Right ventricle myocardium inferior (tissue), 1 donor: ENCODE results near the gene CPNE4. TPM values are rescaled to one million over a fixed set of nuclear protein-coding genes. Genes with fewer than 3 reads are reported as not detected.
"Not testable (repeated sequence)": the region's sequence is repeated elsewhere in the genome, so short reads cannot be mapped to it uniquely, and the experiment has no call there.

Experiments used
- ATAC-seq: fragments of 200-7000 bp; cut with Tn5 transposase; one replicate; pipeline ENCODE4 v1.9.1; 2020; ENCODE audit warnings: mild to moderate bottlenecking, moderate library complexity
- DNase-seq: peaks from one replicate; pipeline ENCODE4 v3.0.0; 2021; ENCODE audit errors: missing footprints
- intact Hi-C: fragments of 100-400 bp; cut with DNase I; formaldehyde crosslinking; loops from one replicate; pipeline ENCODE4 v1.11.0; 2022
- total RNA-seq: library from RNA; stranded (reverse); fragmentation: NEBNext Ultra II Directional; extraction: Animal tissue kit (Norgen Biotek cat#: 25700); gene quantifications from one replicate; pipeline ENCODE4 v1.2.1, GENCODE V29; 2021
- donor health status: DM: no; HTN: yes; CAD: no; lungs with severe emphysema.

Gene CPNE4
- total RNA-seq, 1 donor from 2014 or later: 41.0 TPM

DNA sequence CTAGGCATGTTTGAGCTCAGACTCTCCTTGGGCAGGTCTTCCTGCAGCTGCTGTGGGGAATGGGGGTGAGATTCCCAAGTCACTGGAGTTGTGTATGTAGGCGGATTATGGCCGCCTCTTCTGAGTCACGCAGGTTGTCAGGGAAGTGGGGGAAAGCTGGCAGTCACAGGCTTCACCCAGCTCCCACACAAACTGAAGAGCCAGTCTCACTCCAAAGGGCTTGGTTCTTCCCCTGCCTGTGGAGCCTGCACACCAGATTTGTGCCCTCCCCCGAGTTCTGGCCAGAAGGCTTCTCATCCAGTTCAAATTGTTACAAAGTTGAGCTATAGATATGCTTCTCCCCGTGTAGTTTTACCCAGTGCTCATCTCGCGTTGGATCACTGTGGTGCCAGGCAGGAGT, 53.5 kb downstream of the CPNE4 start:
- intact Hi-C loops: no loop called here
- ATAC-seq (no peak), DNase-seq (no peak)

DNA sequence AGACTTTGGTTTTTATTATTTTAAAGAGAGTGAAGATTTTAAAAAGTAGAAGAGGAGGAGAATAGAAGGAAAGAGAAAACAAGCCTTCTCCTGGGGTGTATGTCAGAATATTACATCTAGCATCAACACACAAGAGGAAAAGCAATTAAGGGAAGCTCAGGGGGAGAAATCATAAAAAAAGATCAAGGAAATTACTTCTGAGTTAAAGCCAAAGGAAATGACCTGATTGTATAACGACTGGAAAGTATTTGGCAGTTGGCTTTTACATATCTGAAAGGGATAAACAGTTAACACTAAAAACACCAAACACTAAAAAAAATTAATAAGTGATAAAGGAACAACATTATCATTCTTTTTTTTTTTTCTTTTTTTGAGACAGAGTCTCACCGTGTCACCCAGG, 58.4 kb downstream of the CPNE4 start:
- intact Hi-C loops: no loop called here
- DNase-seq (no peak), ATAC-seq (no peak)

DNA sequence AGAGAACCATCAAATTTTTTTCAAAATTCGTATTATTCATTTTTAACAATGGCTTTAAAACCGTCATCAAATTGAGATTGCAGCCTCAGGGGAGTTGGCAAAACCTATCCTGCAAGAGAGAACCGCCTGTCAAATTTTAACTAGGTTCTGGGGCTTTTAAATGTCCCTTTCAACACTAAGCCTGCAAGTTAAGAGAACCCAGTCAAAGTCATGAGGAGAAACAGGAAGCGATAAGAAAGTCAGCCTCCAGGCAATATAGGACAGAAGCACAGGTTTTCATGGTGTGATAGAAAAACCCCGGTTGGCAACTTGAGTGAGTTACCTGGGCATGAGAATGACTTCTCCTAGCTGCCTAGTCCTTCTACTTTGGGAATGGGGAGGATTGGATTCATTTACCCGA, 59.8 kb downstream of the CPNE4 start:
- intact Hi-C loops: no loop called here
- DNase-seq (no peak), ATAC-seq (no peak)

DNA sequence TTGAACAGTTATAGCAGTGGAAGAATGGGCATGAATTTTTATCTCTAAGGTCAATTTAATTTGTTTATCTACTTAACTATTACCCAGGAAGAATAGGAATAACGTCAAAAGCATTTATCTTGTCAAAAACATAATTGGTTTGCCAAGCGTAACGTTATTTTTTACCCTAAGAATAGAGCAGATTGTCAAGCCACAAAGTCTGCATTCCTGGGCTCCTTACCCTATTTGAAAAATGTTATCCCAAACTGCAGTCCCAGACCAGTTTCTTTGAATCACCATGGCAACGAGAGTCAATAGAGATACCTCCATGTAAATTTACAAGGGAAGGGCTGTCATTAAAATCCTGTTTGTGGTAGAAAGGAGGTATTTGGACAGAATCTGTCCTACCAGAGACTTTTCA, 61.1 kb downstream of the CPNE4 start:
- intact Hi-C loops: no loop called here

DNA sequence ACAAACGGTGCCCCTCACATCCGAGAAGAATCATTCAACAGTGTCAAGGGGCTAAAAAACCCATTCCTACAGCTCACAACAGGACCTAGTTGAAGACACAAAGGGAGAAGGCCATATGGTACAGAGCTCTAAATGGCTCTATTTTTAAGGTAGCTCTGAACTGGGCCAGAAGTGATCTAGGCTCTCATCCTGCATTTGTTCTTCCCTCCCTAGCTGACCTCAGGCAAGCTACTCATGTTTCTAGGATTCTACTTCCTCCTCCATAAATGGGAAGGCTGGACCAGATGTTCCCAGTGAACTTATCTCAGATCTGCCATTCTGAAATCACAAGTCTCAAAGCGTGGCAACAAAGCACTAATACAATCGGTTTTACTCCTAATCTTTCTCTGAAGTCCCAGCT, 62.3 kb downstream of the CPNE4 start:
- ATAC-seq: no peak
- DNase-seq: no peak
- intact Hi-C loops: no loop called here

More for the DNA sequence above, 61.1 kb downstream of the CPNE4 start:
- no peak for ATAC-seq
- DNase-seq: no peak

DNA sequence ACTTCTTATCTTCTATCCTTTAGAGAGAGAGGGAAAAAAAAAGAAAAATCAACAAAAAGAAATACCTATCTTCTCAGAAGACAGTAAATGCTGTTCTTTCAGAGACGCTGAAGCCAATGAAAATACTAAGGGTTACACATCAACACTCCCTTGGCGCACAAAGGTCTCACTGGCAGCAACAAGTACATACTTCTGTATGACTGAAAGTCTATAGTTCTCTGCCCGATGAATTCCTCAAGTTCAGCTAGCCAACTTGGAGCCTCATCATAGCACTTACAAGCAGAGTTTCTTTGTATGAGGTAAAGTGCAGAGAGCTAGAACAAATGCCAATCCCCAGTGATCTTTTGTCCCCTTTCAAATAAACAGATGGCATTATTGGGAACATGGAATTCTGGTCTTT, 62.7 kb downstream of the CPNE4 start:
- ATAC-seq: no peak
- intact Hi-C loops: no loop called here
- no peak for DNase-seq

DNA sequence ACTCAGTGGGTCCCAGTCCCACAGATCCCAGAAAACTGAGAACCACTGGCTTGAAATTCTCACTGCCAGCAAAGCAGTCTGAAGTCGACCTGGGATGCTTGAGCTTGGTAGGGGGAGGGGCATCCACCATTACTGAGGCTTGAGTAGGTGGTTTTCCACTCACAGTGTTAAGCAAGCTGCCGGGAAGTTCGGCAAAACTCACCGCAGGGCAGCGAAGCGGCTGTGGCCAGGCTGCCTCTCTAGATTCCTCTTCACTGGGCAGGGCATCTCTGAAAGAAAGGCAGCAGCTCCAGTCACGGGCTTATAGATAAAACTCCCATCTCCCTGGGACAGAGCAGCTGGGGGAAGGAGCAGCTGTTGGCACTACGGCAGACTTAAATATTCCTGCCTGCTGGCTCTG, 71.4 kb downstream of the CPNE4 start:
- DNase-seq, ATAC-seq, intact Hi-C loops: not testable (repeated sequence)

DNA sequence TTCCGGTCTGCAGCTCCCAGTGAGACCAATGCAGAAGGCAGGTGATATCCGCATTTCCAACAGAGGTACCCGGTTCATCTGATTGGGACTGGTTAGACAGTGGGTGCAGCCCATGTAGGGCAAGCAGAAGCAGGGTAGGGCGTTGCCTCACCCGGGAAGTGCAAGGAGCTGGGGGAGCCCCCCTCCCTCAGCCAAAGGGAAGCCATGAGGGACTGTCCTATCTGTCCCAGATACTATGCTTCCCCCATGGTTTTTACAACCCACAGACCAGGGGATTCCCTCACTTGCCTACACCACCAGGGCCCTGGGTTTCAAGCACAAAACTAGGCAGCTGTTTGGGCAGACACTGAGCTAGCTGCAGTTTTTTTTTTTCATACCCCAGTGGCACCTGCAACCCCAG, 71.8 kb downstream of the CPNE4 start:
- intact Hi-C loops: no loop called here
- DNase-seq (no peak), ATAC-seq (no peak)

DNA sequence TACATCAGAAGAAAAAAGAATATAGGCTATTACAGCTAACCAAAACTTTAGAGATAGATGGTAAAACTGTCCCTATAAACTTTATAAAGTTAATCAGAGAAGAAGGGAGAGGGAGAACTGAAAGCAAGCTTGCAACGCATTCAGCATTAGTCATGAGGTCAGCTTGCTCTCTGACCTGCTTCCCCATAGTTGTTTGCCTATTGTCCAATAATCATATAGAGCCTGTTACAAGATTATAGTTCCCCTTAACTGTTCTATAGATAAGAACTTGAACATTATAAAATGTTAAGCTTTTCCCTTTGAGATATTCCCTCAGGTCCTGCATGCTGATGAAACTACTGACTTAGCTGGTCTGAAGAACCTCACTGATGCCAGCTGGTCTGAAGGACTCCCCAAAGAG, 74.5 kb downstream of the CPNE4 start:
- intact Hi-C loops: no loop called here
- DNase-seq (no peak), ATAC-seq (no peak)

DNA sequence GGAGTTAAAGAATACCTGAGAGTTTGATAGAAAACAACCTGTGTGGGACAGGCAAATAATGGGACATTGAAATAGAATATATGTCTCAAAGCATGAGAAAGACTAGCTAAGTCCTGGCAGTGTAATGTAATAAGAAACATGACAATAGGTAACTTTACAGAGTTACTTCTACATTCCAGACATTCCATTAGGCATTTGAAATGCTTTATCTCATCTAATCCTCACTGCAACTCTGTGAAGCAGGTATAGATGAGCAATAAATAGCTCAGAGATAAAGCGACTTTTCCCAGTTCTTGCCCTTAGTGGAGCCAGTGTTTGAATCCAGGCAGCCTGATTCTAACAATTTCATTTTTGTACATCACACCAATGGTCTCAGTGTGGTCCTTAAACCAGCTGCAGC, 76.8 kb downstream of the CPNE4 start:
- ATAC-seq (no peak), DNase-seq (no peak)
- intact Hi-C loops: no loop called here

DNA sequence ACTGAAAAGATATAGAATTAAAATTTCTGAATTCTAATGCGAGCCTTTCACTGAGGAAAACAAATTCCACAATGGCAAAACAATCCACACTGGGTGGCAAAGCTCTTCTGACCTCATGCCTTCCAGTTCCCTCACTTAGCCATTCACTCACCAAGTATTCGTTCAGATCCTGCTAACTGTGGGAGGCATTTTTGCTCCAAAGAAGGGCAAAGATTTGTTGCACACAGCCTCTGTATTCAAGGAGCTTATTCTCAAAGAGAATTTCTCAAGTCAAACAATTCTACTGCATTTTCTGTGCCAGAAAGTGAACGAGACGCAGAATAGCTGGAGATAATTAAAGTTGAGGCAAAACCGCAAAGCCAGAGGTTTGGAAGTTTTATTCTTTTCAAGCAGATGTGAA, 77.3 kb downstream of the CPNE4 start:
- intact Hi-C loops: no loop called here
- no peak for DNase-seq
- no peak for ATAC-seq

DNA sequence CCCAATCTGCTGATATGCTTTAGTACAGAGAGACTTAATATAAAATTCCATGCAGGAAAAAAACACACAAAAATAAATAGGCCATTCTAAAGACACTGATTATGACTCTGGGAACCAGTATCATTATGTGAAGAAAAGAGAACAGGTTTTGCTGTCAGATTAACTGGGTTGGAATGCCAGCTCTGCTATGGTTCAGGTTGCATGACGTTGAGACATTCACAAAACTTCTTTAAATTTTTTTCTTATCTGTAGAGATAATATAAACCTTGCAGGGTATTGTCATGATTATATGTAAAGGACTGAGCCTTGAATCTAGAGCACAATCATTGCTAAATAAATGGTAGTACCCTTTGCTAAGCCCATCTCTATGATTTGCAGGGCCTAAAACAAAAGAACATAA, 86.0 kb downstream of the CPNE4 start:
- no peak for DNase-seq
- intact Hi-C loops: no loop called here
- ATAC-seq: no peak

DNA sequence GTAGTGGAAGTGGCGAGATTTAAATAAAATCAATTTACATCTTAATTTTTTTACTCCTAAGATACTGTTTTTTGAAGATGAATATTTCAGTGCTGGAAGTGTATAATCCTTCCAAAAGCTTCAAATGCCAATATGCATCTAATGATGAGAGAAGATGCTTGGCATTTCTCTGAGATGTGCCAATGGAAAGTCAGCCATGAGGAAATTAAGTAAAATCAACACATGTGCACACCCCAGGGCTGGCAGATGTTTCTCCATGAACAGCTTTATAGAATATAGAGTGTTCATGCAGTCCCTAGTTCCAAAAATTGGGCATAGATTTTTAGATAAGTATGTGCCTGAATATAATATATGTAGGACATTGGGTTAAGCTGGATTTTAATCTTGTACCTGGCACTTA, 90.1 kb downstream of the CPNE4 start:
- no peak for DNase-seq
- intact Hi-C loops: no loop called here
- no peak for ATAC-seq

DNA sequence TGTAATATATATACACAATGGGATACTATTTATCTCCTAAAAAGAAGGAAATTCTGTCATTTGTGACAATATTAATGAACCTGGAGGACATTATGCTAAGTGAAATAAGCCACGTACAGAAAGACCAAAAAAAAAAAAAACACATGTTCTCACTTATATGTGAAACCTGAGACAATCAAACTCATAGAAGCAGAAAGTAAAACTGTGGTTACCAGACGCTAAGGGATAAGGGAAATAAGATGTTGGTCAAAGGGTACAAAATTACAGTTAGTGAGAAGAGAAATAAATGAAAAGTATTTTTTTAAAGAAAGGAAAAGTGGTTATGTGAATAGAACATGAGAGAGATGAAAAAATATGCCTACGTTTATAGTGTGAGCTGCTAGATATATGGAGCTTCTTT, 101.1 kb downstream of the CPNE4 start:
- intact Hi-C loops: no loop called here
- no peak for DNase-seq
- no peak for ATAC-seq

DNA sequence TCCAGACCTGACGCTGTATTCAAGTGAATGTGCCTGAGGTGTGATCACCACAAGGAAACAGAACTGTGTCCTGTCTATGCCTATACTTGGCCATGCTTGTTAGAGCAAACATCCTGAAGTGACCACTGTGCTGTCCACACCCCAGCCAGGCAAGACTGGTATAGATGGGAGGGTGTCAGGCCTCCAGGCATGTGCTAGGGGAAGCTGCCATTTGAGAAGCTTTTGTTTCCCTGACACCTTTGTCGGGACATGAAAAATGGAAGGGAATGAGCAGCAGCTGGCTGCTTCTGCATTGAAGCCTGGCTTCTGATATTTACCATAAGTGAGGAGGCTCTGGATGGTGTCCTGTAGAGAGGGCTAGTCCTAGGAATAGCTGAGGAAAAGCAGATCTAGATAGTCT, 106.2 kb downstream of the CPNE4 start:
- no peak for DNase-seq
- intact Hi-C loops: no loop called here
- no peak for ATAC-seq

DNA sequence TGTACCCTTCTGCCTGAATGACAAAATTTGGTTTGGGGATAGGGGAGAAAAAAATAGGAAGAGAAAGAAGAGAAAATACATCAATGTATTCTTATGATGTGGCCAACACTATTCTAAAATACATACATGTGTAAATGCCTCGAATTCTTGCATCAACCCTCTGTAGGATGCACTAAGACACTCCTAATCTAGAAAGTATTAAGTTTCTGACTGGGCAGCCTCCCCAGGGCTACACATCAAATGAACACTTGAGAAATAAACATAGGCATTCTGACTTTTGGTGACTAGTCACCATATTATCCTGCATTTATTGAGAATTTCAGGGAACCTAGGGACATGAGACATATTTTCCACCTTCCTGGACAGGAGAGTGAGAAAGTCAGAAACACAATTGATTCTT, 109.2 kb downstream of the CPNE4 start:
- no peak for DNase-seq
- intact Hi-C loops: no loop called here
- ATAC-seq: no peak

DNA sequence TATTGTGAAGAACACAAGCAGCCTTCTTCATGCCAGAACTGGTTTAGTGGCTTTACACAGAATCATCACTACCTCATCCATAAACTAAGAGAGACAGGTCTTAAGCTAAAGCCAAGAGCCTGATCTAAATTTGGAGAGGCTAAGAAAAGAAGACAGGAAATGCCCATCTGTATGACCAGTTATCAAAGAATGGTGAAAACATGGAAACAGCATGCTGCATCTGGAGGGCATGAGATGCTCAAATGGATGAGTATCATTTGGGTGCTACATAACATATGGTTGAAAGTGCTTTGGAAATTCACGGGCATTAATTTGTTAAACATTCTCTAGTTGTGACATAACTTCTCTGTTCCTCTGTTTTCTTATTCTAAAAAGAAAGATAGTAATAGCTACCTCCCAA, 112.5 kb downstream of the CPNE4 start:
- intact Hi-C loops: no loop called here
- no peak for DNase-seq
- no peak for ATAC-seq

DNA sequence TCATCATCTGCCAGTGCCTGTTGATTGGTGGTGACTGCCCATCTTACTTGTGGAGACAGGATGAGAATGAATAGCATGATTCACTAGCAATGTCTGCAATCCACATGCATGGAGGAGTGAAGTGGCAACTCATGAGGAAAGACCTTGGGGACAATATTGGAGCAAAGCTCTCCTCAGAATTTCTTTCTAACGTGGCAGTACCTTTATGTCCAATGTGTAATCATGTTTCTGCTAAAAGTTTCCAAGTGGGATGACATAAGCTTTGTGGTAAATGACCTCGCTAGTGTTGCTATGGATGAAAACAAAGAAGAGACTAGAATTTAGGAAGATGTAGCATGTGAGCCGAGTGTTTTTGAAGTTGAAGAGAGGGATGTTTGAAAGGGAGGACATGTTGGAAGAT, 117.8 kb downstream of the CPNE4 start:
- intact Hi-C loops: no loop called here
- DNase-seq (no peak), ATAC-seq (no peak)

DNA sequence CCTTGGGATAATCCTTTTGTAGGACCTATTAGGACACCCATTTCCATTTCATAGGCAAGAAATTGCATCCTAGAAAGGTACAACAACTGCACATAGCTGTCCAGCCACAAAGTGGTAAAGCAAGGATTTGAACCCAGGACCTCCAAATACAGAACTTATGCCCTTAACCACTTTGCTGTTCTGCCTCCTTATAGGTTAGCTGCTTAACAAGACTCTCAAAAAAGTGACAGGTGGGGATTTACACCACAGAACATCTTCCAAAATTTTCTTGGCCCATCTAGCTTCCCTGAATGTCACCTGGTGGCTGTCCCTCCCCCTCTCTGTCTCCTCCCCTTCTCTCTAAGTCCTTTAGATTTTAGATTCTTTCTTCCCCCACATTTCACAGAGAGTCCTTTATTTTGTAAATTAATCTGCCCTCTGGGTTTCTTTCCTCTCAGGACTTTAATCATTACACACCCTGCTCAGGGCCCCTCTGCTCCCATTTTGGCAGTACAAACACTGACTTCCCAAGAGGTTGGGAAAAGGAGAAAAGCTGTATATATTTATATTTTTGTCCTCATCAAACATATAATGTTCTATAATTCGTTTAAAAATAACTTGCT, 120.6 kb downstream of the CPNE4 start:
- intact Hi-C loops: no loop called here
- ATAC-seq: no peak
- DNase-seq: no peak

DNA sequence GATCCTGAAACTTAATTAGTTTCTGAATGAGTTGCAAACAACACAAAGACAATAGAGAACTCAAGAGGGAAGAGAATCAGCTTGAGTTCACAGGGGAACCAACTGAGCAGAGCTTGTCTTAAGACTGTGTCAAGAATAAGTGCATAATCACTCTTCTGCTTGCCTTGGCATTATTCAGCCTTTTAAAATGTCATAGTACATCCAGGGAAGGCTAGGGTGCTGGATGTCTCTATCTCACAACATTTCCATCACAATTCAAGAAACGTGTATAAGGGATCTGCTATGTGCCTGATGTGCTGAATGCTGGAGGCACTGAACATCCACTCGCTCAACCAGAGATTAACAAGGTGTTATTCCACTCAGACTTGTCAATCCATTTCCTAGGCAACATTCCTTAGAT, 122.6 kb downstream of the CPNE4 start:
- intact Hi-C loops: no loop called here
- DNase-seq: no peak
- no peak for ATAC-seq

DNA sequence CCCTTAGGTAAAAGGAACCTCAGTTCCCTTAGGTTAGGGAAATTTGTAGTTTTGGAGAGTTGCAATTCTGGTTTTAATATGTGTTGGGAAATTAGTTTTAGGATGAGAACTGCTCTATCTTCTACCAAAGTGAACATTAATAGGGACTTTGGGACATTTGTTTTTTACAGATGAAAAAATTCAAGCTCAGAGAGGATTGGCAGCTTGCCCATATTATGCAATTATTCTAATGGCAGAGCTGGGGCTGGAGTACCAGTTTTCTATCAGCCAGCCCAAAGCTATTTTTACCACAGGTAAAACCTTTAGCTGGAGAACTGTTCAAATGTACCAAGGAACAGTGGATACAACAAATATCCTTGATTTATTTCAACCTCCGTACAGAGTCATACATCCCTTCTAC, 127.0 kb downstream of the CPNE4 start:
- DNase-seq (no peak), ATAC-seq (no peak)
- intact Hi-C loops: no loop called here

DNA sequence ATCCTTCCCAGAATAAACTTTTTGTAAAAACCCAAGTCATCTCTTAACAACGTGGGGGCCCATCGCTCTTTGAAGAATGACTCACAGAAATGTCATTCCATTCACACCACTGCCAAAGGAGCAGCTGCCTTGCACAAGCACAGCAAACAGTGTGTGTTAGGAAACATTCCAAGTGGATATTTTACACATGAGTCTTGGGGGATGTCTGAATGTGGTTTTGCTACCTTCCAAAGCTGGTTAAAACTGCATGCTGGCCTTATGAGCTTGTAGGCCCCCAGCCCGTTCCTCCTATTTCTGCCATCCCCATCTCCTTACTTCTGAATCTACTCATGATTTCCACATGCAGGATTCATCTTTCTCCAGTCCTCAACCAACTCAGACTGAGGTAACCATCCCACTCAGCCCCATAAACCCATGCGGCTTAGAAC, 130.8 kb downstream of the CPNE4 start:
- intact Hi-C loops: no loop called here
- DNase-seq (no peak), ATAC-seq (no peak)
